GM23248 (cell line): ENCODE data around the gene ITSN2.

ENCODE experiments used
- EZH2 ChIP-seq: fragments of 200-600 bp; sonication (generic); IDR thresholded peaks from 2 replicates; pipeline ENCODE4 v1.6.1; 2018; ENCODE audit warnings: antibody characterized with exemption, mild to moderate bottlenecking; ENCODE audit not compliant: insufficient read depth, poor library complexity, severe bottlenecking
- EZH2phosphoT487 ChIP-seq: fragments of 200-600 bp; sonication (generic); IDR thresholded peaks from 2 replicates; pipeline ENCODE4 v1.6.1; 2018; ENCODE audit warnings: antibody characterized with exemption, moderate library complexity, mild to moderate bottlenecking, low read depth; ENCODE audit not compliant: insufficient read depth

DNA sequence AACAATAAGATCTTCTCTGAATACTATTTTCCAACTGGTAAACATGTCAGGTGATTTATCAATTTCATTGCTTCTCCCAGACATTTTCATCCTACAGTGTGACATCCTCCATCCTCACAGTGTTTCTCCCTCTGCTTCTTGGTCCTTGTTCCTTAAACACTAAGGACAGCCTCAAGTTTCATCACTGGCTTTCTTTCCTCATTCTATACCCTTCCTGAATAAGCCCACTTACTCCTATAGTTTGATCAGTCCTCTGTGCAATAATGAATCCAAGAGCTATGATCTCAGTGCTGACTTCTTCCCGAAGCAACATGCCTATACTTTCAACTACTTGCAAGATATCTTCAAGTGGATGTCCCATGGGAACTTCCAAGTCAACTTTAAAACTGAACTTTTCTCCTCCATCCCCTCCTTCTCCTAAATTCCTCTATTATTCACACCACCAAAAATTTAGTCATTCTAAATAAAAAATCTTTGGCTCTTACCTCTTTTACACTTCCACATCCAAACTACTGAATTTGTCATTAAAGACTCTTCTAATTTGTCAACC lies 97.8 kb downstream of the ITSN2 start:
- TF ChIP-seq EZH2: no peak
- no peak for TF ChIP-seq EZH2phosphoT487
